HG02763 (cell line): ENCODE measurements around the gene DDX39B.
"Not testable (repeated sequence)": the region's sequence is repeated elsewhere in the genome, so short reads cannot be mapped to it uniquely, and the experiment has no call there.

Experiments
- ATAC-seq: cut with Tn5 transposase; IDR thresholded peaks from one replicate; pipeline ENCODE4 v1.9.1; 2021; ENCODE audit warnings: mild to moderate bottlenecking, moderate library complexity; ENCODE audit not compliant: unreplicated experiment

DDX39B gene

DNA sequence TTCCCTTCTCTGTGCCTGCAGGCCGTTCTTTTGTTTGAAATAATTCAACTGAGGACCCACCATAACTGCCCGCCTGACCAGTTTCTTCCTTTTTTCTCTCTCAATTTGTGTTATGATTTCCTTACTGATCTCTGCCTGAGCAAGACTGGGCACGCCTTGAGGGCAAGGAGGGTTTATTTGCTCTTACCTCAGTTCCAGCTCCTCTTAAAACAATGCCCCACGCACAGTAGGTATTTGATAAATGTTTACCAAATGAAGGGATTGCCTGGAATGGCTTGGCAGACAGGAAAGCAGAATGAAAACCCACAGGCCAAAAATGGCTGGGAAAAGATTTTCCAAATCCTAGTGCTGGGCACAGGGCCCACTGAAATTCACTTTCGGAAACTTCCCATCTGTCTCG, 54.1 kb downstream of the DDX39B start:
- ATAC-seq: not testable (repeated sequence)

DNA sequence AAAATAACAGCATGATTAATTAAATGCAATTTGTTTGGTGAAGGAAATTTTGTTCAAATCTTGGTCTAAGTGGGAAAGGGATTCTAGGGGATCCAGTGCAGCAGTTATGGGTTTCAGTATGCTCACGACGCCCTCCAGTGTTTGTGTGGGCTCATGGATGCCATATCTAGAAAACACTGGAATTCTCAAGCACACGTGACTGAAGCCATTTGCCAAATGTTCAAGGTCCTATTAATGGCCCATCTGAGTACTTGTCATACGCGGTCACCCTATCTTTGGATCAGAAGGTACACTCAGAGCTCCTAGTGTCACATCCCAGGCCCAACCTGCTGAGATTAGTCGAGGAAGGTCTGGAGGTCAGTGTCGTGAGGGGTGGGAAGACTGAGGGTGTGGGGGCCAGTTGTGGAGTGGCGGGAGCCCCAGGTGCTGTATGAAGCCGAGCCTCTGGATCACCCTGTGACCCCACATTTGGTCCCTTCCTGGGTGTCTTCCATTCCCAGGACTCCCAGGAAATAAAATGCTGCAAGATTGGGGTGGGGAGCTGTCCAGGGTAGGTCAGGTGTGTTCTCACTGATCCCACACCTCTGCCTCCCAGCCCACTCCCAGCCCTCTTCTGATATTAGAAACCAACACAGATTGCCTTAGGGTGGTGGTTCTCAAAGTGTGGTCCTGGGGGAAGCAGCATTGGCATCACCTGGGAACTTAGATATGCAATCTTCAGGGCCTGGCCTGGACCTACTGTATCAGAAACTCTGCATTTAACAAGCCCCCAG, 55.6 kb downstream of the DDX39B start:
- ATAC-seq: not testable (repeated sequence)

DNA sequence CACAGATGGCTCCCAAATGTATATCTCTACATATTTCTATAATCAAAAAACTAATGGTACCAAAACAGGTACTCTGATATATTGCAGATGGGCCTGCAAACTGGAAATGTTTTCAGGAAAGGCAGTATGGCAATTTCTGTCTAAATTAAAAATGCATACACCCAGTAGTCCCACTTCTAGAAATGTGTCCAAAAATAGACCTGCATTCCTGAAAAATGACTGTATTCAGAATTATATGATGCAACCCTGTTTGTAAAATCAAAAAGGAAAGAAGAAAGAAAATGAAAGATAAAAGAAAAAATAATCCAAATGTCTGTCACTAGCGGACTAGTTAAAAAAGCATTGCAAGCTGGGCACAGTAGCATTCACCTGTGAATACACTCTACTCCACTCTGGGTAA, 56.7 kb downstream of the DDX39B start:
- ATAC-seq: no peak

DNA sequence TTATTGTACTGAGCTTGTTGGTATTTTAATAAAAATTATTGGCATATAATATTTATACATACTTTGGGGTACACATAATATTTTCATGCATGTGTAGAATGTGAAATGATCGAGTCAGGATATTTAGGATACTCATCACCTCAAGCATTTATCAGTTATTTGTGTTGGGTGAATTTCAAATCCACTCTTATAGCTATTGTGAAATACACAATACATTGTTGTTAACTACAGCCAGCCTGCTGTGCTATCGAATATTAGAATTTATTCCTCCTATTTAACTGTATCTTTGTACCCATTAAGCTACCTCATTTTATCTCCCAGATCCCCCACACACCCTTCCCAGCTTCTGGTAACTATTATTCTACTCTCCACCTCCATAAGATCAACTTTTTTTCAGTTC, 58.4 kb downstream of the DDX39B start:
- ATAC-seq: no peak

DNA sequence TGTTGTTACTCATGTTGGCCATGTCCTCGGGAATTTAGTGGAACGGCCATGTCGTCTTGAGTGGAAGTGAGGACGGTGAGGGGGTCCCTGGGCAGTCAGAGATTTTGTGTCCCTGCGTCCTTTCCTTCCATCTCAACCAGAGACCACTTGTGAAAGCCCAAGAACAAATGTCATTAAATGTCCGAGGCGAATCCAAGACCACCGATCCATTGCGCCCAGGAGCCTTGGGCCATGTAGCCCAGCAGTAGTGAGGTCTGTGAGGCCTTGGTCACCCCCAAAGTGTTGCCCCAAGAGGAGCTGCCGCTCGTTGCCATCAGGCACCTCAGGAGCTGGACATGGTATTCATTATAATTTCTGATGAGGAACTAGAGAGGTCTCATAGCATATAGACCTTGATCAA, 61.2 kb downstream of the DDX39B start:
- ATAC-seq: no peak
